NCI-H1436 (cell line): ENCODE data around the gene PRND.
"Not testable (repeated sequence)": the region's sequence is repeated elsewhere in the genome, so short reads cannot be mapped to it uniquely, and the experiment has no call there.

ENCODE experiments used
- DNase-seq: peaks from one replicate; lab custom pipeline; 2025; lab: John Stamatoyannopoulos, UW

PRND gene

DNA sequence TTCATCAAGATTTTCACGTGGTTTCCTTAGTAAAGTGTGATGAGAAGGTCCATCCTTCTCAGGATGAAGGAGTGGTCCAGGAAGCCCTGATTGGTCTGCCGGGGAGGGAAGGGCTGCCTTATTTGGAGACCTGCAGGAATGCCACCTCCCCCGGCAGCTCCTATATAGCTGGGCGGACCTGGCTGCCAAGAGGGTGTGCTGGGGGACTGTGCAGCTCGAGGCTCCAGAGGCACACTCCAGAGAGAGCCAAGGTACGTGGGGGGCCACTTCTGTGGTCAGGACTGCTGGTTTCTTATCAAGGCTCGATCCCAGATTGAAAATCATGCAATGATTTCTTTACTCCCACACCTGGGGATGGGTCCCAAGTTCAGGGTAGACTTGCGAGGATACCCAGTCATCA lies at the start of gene PRND:
PRND (plus strand) TSS at position 191 of the 400 bp plus-strand sequence. CDS start 2,643 bp downstream, outside the sequence.
- DNase-seq, result no peak

DNA sequence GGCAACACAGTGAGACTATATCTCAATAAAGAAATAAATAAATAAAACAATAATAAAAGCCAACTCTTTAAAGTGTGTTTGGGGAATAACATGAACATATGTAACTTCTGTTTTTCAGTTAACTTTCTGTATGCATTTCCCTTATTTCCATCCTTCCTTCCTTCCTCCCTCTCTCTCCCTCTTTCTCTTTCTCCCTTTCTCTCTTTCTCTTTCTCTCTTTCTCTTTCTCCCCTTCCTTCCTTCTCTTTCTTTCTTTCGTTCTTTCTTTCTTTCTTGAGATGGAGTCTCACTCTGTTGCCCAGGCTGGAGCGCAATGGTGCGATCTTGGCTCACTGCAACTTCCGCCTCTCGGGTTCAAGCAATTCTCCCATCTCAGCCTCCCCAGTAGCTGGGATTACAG lies 48.8 kb upstream of the PRND start:
- no peak for DNase-seq

- DNase-seq, result no peak
These were observed 48.2 kb upstream of the PRND start for GRCh38 chr20:4673371-4674001.

DNA sequence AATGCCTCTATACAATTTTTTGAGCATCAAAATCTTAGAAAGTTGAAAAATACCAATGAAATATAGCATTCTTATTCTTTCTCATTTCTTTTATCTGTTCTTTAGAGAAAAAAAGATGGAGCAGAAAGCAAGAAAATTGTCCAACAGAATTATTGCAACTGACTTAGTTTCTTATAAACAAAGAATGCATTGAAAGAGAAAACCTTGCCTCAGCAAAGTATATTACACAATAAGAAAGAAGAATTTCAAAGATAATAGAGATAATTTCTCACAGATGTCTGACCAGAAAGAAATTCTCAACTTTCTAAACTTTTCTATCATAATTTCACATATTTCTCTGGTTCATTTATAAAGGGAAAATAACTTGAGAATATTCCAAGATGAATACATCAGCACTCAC lies 47.0 kb upstream of the PRND start:
- no peak for DNase-seq

GRCh38 chr20:4677846-4678245 lies 43.9 kb upstream of the PRND start:
- no peak for DNase-seq

DNA sequence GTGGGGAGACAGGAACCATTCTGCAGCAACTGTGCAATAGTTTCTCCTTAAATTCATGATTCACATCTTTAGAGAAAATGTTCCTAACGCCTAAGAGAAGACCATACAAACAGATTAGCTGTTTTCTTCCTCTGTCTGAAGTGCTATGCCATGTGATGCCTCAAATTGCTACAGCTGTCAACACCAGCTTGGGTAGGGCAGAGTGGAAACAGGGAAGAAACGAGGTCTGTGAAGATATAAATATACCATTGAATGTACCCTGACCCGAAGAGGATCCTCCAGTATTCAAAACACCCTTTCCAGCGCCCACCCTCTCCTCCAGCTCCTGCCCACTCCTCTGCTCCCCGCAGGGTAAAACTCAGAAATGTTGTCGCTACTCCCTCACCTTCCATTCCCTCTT lies 40.3 kb upstream of the PRND start:
- no peak for DNase-seq

GRCh38 chr20:4681991-4682401 lies 39.7 kb upstream of the PRND start:
- DNase-seq, result no peak

- no peak for DNase-seq
These were observed 39.0 kb upstream of the PRND start for GRCh38 chr20:4682682-4683081.

- DNase-seq, result no peak
These were observed 38.4 kb upstream of the PRND start for GRCh38 chr20:4683261-4683660.

- DNase-seq, result no peak
These were observed 36.8 kb upstream of the PRND start for GRCh38 chr20:4684837-4685413.

GRCh38 chr20:4685923-4686221 lies 35.8 kb upstream of the PRND start:
- DNase-seq, result no peak

DNA sequence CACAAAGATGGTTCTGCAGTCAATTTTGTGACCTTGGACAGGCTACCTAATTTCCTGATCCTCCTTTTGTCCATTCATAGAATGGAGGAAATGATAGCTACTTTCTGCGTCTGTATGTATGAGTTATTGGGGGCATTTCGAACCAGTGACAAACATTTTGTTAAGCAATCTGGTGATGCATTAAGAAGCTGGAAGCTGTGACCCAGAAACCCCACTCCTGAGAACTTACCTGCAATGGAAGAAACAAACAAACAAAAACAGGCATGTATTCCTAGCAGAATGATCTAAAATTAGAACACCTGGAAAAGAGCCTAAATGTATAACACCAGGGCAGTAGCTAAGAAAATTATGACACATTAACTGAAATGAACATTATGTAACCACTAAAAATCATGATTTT lies 33.4 kb upstream of the PRND start:
- no peak for DNase-seq

GRCh38 chr20:4689220-4689619 lies 32.5 kb upstream of the PRND start:
- DNase-seq, result no peak

- DNase-seq, result no peak
These were observed 30.0 kb upstream of the PRND start for GRCh38 chr20:4691753-4692152.

- DNase-seq, result no peak
These were observed 27.6 kb upstream of the PRND start for GRCh38 chr20:4694076-4694475.

- no peak for DNase-seq
These were observed 24.4 kb upstream of the PRND start for GRCh38 chr20:4697189-4697830.

GRCh38 chr20:4697831-4698221 lies 23.9 kb upstream of the PRND start:
- DNase-seq, result no peak

GRCh38 chr20:4699216-4699615 lies 22.5 kb upstream of the PRND start:
- no peak for DNase-seq

DNA sequence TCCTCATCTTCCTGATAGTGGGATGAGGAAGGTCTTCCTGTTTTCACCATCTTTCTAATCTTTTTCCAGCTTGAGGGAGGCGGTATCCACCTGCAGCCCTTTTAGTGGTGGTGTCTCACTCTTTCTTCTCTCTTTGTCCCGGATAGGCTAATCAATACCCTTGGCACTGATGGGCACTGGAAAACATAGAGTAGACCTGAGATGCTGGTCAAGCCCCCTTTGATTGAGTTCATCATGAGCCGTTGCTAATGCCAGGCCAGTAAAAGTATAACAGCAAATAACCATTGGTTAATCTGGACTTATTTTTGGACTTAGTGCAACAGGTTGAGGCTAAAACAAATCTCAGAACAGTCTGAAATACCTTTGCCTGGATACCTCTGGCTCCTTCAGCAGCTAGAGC lies 21.8 kb upstream of the PRND start:
- no peak for DNase-seq

GRCh38 chr20:4702562-4703280 lies 19.0 kb upstream of the PRND start:
- DNase-seq, result no peak

DNA sequence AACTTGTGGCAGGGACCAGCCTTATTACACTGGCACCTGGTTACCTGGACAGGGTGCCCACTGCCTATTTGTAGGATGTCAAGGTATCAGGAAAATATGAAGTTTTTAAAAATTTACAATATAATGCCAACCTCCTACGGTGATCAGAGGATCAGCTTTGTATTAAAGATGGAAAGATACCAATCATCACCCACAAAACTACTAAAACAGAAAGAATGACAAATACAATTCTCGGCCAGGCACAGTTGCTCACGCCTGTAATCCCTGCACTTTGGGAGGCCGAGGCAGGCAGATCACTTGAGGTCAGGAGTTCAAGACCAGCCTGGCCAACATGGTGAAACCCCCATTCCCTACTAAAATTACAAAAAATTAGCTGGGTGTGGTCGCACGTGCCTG lies 18.4 kb upstream of the PRND start:
- no peak for DNase-seq

GRCh38 chr20:4706941-4707340 lies 14.8 kb upstream of the PRND start:
- DNase-seq, result not testable (repeated sequence)

GRCh38 chr20:4708036-4708435 lies 13.7 kb upstream of the PRND start:
- no peak for DNase-seq
